Measurements from ENCODE around the gene MED27.

The MED27 gene

DNA sequence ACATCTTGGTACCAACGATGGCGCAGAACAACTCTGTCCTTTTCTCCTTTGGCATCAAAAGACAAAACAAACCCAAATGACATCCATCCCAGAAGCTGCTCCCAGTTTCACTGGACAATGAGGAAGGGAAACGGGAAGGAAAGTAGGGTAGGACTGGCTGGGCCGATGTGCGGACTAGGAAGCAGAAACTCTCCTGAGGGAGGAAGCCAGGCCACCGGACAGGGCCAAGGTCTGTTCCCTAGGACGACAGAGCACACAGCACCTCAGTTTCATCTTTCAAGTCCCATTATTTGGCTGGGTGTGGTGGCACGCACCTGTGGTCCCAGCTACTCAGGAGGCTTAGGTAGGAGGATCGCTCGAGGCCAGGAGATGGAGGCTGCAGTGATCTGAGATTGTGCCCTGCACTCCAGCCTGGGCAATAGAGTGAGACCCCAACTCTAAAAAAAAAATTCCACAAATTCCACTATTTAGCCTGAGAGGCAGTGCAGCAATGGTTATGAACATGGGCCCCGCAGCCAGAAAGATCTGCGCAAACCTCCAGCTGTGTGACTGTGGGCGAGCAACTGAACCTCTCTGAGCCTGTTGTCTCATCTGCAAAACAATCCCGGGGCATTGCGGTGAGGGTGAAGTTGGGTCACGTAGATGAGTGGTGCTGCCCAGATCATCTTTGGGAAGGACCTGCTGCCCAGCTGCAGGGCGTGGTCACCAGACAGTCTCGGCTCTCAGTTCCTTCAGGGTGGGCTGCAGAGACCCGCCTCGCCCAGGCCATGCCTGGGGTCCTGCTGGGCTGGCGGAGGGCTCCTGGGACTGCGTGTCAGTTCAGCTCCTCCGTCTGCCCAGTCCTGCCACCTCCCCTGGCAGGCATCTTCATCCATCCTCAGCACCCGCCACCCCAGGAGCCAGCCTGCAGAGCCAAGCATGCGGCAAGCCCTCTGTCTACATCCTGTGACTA is 238.6 kb downstream of the MED27 start:
- in situ Hi-C loops (cut with HindIII; ENCODE audit: low pct_ligation_motif_present, low pct_unique_long_range_greater_than_20kb, low sequenced_read_pairs), result no loop called here
- DNase-seq, result no peak

- in situ Hi-C loops (cut with HindIII; ENCODE audit: low pct_ligation_motif_present, low pct_unique_long_range_greater_than_20kb, low sequenced_read_pairs), result no loop called here
These were observed 239.4 kb downstream of the MED27 start for GRCh38 chr9:131840220-131840619.

GRCh38 chr9:131839281-131840084 is 240.2 kb downstream of the MED27 start:
- in situ Hi-C loops (cut with HindIII; ENCODE audit: low pct_ligation_motif_present, low pct_unique_long_range_greater_than_20kb, low sequenced_read_pairs), result no loop called here
- DNase-seq, result no peak

More at GRCh38 chr9:131840220-131840619, 239.4 kb downstream of the MED27 start:
- no peak for DNase-seq

GRCh38 chr9:131838530-131839280 is 241.0 kb downstream of the MED27 start:
- no peak for DNase-seq
- in situ Hi-C loops (cut with HindIII; ENCODE audit: low pct_ligation_motif_present, low pct_unique_long_range_greater_than_20kb, low sequenced_read_pairs), result no loop called here

DNA sequence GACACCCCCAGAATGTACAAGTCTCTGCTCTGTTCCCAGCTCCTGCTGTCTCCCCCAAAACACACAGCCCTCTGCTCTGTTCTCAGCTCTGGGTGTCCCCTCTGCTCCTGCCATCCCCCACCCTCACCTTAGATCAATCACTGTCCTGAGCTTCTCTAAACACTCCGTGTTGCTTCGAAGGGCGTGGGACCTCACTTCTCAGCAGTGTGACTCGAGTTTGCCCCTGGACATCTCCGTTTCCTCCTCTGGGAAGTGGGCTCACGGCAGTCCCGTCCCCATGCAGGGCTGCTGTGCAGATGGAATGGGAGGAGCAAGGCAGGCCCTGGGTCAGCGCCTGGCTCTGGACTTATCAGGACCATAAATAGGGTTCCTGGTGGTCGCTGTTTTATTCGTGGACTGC is 241.8 kb downstream of the MED27 start:
- no peak for DNase-seq
- in situ Hi-C loops (cut with HindIII; ENCODE audit: low pct_ligation_motif_present, low pct_unique_long_range_greater_than_20kb, low sequenced_read_pairs), result no loop called here

DNA sequence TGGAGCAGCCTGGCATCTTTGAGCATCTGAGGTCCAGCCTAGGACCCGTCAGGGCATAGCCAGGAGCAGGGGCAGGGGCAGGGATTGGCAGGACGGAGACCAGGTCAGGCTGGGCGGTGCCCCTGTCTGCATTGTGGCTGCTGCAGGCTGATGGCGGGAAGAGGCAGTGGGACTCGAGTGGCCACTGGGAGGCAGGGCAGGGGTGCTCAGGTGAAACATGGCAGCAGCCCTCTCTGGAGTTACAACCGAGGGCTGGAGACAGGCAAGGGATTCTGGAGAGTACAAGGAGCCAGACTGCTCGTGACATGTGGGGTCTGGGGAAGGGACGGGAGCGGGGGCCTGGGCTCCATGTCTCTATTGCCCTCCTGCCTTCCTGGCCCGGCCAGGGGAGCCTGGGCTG is 242.4 kb downstream of the MED27 start:
- DNase-seq, result peak; percentile 9
- in situ Hi-C loops (cut with HindIII; ENCODE audit: low pct_ligation_motif_present, low pct_unique_long_range_greater_than_20kb, low sequenced_read_pairs), result no loop called here

DNA sequence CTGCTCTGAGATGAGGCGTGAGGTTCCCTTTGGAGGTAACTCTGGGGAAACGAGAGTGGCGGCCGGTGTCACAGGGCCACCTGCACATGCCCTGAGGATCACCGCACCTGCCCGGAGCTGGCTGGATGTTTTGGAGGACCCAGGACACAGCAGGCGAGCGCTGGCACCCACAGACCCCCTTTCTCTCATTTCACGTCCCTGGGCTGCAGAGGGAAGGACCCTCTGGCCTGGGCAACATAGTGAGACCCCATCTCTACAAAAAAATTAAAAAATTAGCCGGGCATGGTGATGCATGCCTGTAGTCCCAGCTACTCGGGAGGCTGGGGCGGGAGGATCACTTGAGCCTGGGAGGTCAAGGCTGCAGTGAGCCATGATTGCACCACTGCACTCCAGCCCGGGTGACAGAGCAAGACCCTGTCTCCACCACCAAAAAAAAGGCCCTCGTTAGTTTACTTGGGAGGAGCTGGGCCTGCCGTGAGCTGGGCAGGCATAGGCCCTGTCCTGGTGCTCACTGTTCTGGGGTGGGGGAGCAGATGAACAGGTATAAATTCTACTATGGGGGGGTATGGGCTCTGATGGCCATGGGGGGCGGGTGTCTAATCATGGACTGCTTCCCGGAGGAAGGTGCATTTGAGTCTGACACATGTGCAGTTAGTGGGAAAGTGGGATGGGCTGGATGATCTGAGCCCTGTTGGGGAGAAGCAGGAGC is 242.9 kb downstream of the MED27 start:
- DNase-seq, result no peak
- in situ Hi-C loops (cut with HindIII; ENCODE audit: low pct_ligation_motif_present, low pct_unique_long_range_greater_than_20kb, low sequenced_read_pairs), result no loop called here

DNA sequence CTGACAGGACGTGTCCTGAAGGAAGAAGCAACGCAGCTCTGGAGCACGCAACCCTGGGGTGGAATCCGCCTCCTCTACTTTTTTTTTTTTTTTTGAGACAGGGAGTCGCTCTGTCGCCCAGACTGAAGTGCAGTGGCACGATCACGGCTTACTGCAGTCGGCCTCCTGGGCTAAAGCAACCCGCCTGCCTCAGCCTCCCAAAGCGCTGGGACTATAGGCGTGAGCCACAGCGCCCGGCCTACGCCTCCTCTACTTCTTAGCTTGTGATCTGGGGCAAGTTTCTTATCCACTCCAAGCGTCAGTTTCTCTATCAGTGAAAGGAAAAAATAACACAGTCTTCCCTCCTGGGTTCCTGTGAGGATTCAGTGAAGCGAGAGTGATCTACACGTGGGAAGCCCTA is 243.6 kb downstream of the MED27 start:
- DNase-seq, result no peak
- in situ Hi-C loops (cut with HindIII; ENCODE audit: low pct_ligation_motif_present, low pct_unique_long_range_greater_than_20kb, low sequenced_read_pairs), result no loop called here

DNA sequence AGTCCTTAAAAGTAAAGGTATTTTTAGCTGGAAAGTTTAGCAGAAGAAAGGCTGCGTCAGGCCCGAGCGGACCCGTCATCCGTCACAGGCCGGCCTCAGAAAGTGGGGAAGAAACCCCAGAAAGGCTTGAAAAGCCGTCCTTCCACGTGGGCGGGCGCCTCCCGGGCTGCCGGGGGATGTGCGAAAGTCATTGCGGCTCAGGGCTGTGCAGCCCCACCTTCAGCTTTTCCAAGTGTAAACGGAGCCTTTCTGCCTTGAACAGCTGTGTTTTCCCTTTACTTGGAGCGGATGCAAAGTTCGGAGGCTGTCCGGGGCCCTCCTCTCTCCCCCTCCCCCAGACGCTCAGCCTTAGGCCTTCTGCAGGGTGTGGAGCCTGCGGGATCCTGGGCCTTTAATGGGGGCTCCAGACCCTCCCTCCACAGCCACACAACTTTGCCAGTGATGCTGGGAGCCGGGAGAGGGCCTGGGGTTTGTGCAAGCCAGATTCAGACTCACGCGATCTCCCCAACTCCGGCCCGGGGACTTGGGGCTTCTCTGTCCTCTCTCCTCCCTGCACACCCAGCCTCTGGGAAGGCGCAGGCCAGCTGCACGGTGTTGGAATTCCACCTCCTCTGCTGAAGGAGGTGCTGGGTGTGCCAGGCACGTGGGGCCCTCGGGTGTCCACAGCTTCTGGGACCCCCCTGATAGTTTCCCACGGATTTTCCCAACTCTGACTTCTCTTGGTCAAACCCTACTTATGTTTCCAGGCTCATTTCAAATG is 244.3 kb downstream of the MED27 start:
- in situ Hi-C loops (cut with HindIII; ENCODE audit: low pct_ligation_motif_present, low pct_unique_long_range_greater_than_20kb, low sequenced_read_pairs), result no loop called here

GRCh38 chr9:131834721-131835120 is 244.9 kb downstream of the MED27 start:
- in situ Hi-C loops (cut with HindIII; ENCODE audit: low pct_ligation_motif_present, low pct_unique_long_range_greater_than_20kb, low sequenced_read_pairs), result no loop called here
- no peak for DNase-seq

More for the DNA sequence above, 244.3 kb downstream of the MED27 start:
- DNase-seq, result no peak

DNA sequence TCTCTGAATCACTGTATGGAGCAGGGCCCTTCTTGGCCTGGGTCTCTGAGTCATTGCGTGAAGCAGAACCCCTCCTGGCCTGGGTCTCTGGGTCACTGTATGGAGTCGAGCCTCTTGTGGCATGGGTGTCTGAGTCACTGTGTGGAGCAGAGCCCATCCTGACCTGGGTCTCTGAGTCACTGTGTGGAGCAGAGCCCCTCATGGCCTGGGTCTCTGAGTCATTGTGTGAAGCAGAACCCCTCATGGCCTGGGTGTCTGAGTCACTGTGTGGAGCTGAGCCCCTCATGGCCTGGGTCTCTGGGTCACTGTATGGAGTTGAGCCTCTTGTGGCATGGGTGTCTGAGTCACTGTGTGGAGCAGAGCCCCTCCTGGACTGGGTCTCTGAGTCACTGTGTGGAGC is 245.8 kb downstream of the MED27 start:
- DNase-seq, result no peak
- in situ Hi-C loops (cut with HindIII; ENCODE audit: low pct_ligation_motif_present, low pct_unique_long_range_greater_than_20kb, low sequenced_read_pairs), result no loop called here

DNA sequence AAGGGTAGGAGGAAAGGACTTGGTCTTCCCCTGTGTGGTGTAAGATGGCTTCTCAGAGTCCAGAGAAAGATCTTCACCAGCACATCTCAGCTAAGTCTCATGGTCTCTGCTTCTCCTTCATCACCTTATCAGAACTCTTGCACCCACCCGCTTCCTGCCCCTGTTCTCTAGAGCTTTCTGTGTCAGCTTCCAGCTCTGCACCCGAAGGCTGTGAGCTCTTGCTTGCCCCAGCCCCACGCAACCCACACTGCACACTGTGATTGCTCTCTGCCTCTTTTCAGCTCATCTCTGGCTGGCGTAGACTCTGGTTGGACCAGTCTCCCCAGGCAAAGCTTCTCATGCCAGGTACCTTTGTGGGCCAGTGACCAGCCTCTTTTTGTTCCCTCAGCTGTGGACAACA is 246.6 kb downstream of the MED27 start:
- in situ Hi-C loops (cut with HindIII; ENCODE audit: low pct_ligation_motif_present, low pct_unique_long_range_greater_than_20kb, low sequenced_read_pairs), result no loop called here

DNA sequence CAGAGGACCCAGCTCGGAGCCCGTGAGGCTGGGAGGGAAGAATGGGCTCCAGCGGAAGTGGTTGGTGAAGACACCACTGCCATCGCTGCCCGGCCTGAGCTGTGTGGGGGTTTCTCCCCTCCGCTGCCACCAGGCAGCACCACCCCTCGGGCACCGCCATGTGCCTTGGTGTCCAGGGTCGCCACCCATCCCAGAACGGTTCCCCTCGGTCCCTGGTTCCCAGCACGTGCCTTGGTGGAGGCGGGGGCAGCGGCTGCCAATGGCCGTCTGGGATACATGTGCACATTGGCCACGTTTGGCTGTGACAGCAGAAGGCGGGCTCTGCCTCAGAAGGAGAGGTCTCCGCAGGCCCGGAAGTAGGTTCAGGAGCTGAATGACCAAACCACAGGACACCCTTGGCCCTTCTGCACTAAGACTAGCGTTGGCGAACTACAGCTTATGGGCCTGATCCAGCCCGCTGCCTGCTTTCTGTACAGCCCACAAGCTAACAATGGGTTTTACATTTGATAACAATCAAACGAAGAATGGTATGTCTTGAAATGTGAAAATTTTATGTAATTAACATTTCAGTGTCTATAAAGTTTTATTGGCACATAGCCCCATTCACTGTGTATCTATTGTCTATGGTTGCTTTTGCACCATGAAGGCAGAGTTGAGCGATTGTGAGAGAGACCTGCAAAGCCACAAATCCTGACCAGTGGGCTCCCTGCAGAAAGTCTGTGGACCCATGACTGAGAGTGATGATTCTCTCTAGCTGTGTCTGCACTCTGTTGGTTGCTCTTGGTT is 248.1 kb downstream of the MED27 start:
- in situ Hi-C loops (cut with HindIII; ENCODE audit: low pct_ligation_motif_present, low pct_unique_long_range_greater_than_20kb, low sequenced_read_pairs), result no loop called here
- DNase-seq, result no peak

More for the DNA sequence above, 246.6 kb downstream of the MED27 start:
- DNase-seq, result no peak

GRCh38 chr9:131827821-131828369 is 251.8 kb downstream of the MED27 start:
- no peak for DNase-seq
- in situ Hi-C loops (cut with HindIII; ENCODE audit: low pct_ligation_motif_present, low pct_unique_long_range_greater_than_20kb, low sequenced_read_pairs), result no loop called here

DNA sequence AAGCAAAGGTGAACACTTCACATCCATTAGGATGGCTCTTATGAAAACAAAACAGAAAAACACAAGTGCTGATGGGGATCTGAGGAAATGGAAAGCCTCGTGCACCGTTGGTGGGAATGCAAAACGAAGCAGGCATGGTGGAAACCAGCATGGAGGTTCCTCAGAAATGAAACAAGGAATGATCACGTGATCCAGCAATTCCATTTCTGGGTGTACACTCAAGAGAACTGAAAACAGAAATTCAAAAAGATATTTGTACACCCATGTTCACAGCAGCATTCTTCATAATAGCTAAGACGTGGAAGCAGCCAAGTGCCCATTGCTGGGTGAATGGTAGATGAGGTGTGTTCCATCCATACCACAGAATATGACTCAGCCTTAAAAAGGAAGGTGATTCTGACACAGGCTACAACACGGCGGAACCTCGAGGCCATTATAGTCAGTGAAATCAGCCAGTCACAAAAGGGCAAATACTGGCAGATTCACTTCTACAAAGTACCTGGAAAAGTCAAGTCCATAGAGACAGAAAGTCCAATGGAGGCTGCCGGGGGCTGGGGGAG is 252.6 kb downstream of the MED27 start:
- in situ Hi-C loops (cut with HindIII; ENCODE audit: low pct_ligation_motif_present, low pct_unique_long_range_greater_than_20kb, low sequenced_read_pairs), result no loop called here
- no peak for DNase-seq

GRCh38 chr9:131826053-131826452 is 253.6 kb downstream of the MED27 start:
- in situ Hi-C loops (cut with HindIII; ENCODE audit: low pct_ligation_motif_present, low pct_unique_long_range_greater_than_20kb, low sequenced_read_pairs), result no loop called here
- no peak for DNase-seq

Measured in ACHN (cell line).